GM19455 (cell line): ENCODE results near the gene ANKRD11.
"Not testable (repeated sequence)": the region's sequence is repeated elsewhere in the genome, so short reads cannot be mapped to it uniquely, and the experiment has no call there.

ENCODE experiments used
- ATAC-seq: cut with Tn5 transposase; IDR thresholded peaks from one replicate; pipeline ENCODE4 v1.9.1; 2021; ENCODE audit not compliant: unreplicated experiment

Gene ANKRD11

DNA sequence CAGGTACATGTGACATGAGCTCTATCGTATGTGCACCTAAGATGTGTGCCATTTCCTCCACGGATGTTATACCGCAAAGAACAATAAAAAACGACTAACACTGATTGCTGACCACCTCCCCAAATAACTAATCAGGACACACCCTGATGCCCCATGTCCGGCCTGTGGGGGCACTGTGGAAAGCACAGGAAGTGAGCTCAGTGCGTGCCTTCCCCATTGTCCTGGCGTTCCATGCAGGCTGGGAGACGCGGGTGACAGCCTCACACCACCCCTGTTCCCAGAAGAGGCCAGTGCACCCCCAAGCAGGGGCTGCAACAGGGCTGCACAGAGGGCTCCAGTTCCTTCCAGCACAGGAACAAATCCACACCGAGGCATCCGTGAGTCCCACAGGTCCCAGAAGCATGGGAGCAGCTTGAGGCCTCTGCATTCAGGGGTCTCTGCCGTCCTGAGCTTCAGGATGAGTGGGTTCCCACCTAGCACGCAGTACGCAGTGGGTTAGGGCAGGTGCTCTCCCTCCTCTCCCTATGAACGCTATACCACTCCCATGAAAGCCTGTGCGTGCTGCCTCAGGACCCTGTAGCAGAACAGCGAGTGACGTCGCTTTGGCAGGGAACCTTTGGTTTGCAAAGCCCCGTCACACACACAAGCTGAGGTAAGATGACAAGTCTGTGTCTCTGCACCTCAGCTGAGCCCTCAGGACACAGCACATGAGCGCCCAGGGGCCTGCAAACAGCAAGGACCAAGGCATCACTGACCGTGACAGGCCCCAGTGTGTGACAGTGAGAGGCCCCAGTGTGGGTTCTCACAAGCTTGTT is 155.2 kb downstream of the ANKRD11 start:
- no peak for ATAC-seq

DNA sequence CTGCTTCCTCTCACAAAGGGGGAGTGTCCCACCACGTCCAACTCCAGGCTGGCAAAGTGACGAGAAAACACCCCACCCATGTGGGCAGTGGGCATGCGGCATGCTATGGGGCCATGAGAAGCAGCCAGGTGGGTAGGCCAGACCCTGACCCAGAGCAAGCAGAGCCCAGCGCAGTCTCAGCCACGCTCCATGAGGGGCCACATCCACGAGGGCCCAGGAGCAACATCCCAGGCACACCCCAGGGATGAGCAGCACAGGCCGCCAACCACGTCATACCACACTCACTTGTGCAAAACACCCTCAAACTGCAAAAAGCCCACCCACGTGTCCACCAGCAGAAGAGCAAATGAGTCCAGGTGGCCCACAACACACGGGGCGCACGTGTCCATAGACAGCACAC is 155.9 kb downstream of the ANKRD11 start:
- no peak for ATAC-seq

- no peak for ATAC-seq
These were observed 156.3 kb downstream of the ANKRD11 start for GRCh38 chr16:89334050-89334449.

DNA sequence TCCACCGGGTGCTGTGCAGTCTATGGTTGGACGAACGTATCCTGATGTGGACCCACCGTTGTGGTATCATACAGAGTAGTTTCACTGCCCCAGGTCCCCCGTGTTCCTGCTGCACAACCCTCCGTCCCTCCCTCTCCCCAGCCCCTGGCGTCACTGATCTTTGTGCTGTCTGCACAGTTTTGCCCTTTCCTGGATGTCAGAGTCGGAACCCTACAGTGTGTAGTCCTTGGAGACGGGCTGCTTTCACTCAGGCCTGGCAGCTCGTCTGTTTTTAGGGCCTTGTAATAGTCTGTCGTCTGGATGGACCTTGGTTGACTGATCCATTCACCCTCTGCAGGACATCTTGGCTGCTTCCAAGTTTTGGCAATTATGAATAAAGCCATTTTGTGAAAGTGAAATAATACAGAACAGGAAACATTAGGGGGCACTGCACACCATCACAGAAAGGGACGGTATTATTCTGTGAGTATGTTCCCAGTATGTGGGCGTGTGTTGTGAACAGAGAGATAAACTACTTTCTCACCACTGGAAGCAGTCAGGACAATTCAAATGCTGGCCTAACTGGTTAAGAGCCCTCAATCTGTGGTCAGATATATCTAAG is 156.9 kb downstream of the ANKRD11 start:
- ATAC-seq: not testable (repeated sequence)

DNA sequence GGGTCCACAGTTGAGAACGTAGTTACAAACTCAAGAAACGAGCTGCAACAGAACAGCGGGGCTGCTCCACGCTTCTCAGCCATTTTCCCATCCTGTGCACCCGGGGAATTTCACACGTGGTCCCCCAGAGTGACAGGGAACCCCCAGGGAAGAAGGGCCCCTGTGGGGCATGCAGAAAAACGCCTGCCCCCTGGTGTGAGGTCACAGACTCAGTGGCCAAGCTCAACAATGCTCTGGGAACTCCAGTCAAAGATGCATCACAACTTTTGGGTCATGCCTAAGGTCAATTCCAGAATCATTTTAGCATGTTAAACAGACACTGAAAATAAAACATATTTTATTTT is 157.5 kb downstream of the ANKRD11 start:
- no peak for ATAC-seq

- no peak for ATAC-seq
These were observed 158.0 kb downstream of the ANKRD11 start for GRCh38 chr16:89332243-89332901.

GRCh38 chr16:89331371-89332109 is 158.8 kb downstream of the ANKRD11 start:
- no peak for ATAC-seq

DNA sequence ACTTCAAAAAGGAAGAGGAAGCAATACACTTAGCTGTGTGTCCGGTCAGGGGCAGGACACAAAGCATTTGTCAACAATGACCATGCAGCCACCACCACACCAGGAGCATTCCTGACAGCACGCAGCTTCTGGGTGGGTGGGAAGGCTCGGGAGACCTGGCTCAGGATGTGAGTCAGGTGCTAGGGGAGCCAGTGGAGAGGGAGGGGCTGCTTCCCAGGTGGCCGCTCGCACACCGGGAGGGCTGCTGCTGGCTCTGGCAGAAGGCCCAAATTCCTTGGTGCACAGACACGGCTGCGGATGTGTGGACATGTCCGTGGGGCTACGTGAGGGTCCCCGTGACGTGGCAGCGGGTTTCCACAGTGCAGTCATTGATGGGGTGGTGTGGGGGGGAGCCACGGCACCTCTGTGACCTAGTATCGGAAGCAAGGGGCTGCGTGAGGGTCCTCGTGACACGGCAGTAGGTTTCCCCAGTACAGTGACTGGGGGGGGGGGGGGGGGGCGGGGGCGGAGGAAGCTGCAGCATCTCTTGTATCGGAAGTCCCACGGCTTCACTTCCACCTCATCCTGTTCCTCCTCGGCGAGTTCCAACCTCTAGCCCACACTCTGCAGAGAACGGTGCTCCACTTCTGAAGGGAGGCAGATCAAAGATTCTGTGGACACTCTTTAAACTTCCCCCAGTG is 160.0 kb downstream of the ANKRD11 start:
- ATAC-seq: no peak

DNA sequence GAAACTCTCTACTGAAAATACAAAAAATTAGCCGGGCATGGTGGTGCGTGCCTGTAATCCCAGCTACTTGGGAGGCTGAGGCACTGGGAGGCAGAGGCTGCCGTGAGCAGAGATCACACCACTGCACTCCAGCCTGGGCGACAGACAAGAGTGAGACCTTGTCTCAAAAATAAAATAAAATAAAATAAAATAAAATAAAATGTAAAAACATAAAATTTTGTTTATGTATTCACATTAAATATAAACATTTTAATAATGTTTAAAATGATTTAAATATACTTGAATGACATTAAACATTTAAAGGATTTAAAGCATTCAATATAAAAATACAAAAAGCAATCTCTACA is 160.6 kb downstream of the ANKRD11 start:
- ATAC-seq: not testable (repeated sequence)

- ATAC-seq: not testable (repeated sequence)
These were observed 161.7 kb downstream of the ANKRD11 start for GRCh38 chr16:89328412-89329400.

DNA sequence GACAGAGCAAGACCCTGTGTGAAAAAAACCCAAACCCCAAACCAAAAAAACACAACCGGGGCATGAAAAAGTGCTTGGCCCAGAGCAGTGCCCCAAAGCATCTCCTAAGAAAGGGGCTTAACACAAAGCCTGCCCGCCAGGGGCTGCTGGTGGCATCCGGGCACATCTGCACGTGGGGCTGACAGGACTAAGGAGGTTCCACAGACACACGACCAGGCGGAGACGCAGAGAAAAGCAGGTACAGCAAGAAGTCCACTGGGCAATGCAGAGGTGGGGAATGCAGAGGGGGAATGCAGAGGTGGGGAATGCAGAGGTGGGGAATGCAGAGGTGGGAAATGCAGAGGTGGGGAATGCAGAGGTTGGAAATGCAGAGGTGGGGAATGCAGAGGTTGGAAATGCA is 163.6 kb downstream of the ANKRD11 start:
- no peak for ATAC-seq

DNA sequence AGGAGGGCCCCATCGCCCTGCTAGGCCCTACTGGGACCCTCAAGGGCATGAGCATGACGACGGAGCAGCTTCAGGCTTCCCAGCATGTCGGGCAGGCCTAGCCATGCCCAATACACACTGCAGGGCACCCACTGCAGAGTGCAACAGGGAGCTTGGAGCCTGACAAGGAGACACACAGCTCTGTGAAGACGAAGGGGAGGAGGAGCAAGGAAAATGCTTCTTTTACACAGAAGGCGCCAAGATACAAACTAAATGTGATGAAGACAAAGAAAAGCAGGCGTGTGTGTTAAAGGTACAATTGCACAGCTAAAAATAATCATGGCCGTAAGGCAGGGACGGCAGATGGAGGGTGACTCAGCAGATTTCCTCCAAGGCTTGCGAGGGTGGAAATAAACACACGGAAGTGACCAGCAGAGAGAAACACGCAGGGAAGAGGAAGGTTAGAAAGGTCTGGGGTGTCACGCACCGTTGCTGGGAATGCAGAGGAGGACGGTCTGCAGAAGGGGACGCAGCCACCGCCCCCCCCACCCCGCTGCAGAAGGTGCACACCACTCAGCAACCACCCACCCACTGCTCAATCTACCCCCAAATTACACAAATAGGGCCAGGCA is 164.4 kb downstream of the ANKRD11 start:
- ATAC-seq: no peak

GRCh38 chr16:89324056-89325010 is 166.0 kb downstream of the ANKRD11 start:
- no peak for ATAC-seq

- ATAC-seq: no peak
These were observed 167.0 kb downstream of the ANKRD11 start for GRCh38 chr16:89323120-89323960.

DNA sequence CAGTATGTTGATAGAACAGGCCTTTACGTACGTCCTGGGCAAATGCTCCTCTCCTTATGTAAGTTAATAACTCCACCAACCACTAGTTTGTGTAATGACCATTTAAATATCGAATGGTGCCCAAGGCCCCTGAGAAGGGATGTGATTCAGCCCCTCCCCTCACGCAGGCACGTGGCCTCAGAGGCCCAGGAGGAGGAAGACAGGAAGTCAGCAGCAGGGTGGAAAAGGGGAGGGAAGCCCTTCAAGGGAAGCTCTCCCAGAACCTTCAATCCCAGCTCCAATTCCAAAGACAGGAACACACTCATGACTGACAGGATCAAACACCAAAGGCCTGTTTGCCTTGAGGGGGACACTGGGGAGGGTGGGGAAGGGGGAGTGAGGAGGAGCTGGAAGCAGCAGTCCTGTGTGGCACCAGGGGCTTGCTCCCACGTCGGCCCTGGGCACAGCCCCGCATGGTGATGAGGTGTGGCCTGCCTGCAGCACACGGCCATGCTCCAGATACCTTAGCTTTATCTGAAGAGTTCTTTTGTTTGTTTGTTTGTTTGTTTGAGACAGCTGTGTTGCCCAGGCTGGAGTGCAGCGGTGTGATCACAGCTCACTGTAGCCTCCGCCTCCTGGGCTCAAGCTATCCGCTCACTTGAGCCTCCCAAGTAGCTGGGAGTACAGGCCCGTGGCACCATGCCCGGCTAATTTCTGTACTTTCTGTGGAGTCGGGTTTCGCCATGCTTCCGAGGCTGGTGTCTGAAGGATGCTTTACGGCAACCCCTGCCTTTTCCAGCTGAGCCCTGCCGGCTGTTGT is 167.8 kb downstream of the ANKRD11 start:
- ATAC-seq: no peak

- no peak for ATAC-seq
These were observed 169.4 kb downstream of the ANKRD11 start for GRCh38 chr16:89320782-89321501.
